Activated T-cell treated with anti-CD3 and anti-CD28 coated beads for 48 hours (primary cell): ENCODE data around the gene NEK6.

Experiments
- DNase-seq: peaks from one replicate; pipeline ENCODE4 v3.0.0-alpha.2; 2020; ENCODE audit warnings: low read depth

Gene NEK6

DNA sequence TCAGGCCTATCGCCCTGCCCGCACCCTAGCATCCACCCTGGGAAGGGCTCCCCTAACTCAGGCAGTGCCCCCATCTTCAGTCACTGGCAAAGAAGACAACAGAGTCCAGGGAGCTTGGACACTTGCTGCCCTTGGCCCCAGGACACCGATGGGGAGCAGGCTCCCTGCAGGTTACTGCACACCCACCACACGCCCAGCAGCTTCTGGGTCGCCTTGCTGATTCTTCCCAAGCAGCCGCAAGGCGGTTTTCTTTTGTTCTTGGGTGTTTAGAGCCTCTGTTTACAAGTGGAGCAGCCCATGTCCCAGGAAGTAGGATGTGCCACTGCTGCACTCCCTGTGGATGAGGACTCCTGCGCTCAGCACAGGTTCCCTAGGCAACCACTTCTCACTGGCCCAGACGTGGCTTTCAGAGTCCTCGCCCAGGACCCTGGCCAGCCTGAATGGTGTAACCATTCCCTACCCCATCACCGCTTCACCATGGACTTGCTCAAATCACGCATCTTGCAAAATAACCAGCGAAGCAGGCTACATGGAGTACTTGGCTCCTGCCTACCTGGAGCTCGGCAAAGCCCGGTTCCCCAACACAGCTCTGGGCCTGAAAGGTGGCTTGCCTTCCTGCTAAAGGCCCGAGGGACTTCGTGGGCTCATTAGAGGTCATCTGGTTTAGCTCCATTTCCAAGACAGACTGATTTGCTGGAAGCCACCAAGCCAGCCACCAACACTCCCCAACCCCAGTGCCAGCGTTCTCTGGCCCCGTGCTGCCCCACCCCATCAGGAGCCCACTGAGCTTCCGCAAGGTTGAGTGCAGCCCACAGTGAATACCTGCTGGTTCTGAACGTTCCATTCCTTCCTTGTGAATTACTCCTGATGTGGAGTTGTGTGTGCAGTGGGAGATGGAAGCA is 97.5 kb downstream of the NEK6 start:
- no peak for DNase-seq

- no peak for DNase-seq
Measured at GRCh38 chr9:124355941-124356744, 98.4 kb downstream of the NEK6 start.

GRCh38 chr9:124356745-124357390 is 99.1 kb downstream of the NEK6 start:
- no peak for DNase-seq

GRCh38 chr9:124357721-124358361 is 100.1 kb downstream of the NEK6 start:
- DNase-seq = no peak

DNA sequence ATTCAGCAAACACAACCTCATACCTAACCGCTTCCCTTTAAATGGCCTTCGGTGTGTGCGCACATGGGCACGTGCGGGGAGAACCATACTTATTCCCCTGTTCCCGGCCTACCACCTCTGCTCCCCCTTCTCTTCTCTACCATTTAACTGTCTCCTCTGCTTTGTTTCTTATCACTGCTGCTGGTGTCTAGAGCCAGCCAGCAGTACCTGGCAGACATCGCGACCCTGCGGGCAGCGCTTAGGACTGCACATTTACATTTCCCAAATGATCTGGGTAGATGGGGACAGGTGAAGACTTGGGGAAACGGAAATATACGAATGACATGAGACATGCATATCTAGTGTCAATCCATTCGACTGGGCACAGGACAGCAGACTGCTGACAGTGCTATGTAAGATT is 100.9 kb downstream of the NEK6 start:
- DNase-seq = no peak

DNA sequence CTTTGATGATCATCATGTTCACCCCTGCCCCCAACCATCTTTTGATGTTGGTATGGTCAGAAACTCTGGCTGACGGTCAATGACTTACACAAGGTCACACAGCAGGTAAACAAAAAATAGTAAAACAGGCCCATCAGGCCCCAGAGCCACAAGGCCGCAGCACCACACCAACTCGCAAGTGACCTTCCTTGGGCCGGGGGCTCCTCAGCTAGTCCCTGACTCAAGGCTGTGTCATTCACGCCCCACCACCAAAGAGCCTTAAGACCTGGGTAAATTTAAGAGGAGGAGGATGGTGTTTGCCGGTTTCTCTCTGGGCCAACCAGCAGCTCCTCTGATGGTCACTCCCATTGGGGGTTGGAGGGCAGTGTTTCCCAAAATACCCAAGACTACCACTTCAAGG is 101.7 kb downstream of the NEK6 start:
- no peak for DNase-seq

- no peak for DNase-seq
Measured at GRCh38 chr9:124359855-124360678, 102.3 kb downstream of the NEK6 start.

DNA sequence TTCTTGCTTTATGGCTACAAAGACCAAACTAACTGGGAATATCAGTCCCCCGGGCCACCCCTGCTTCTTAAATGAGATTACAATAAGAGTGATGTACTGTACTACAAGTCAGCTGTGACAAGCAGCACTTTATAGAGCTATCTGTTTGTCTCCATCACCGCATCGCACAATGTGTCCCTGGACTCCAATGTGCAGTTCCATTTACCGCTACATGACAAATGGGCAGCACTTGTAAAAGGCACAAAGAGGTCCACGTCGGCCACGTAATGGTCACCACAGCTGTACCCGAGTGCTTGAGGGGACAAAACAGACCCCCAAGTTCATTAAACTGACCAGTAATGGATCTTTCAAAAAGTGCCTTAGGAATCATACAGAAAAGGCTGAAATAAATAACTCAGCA is 103.4 kb downstream of the NEK6 start:
- no peak for DNase-seq

GRCh38 chr9:124363326-124364096 is 105.8 kb downstream of the NEK6 start:
- DNase-seq = no peak

GRCh38 chr9:124364141-124364540 is 106.4 kb downstream of the NEK6 start:
- no peak for DNase-seq

DNA sequence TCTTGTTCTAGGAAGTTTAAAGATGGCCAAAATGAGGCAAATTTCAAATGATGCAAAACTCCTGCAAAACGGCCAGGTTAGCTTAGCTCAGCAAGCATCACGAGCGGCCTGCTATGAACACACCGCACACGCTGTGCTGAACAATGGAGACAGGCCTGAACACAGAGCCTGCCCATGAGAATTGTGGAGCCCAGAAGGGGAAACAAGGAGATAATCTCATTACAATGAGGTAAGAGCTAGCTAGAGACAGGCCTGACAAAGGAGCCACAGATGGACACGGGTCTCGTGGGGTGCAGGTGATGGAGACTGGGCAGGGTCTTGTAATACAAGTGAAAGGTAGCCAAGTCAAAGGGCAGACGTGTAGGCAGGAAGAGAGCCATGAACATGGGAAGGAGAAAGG is 107.3 kb downstream of the NEK6 start:
- DNase-seq = no peak

DNA sequence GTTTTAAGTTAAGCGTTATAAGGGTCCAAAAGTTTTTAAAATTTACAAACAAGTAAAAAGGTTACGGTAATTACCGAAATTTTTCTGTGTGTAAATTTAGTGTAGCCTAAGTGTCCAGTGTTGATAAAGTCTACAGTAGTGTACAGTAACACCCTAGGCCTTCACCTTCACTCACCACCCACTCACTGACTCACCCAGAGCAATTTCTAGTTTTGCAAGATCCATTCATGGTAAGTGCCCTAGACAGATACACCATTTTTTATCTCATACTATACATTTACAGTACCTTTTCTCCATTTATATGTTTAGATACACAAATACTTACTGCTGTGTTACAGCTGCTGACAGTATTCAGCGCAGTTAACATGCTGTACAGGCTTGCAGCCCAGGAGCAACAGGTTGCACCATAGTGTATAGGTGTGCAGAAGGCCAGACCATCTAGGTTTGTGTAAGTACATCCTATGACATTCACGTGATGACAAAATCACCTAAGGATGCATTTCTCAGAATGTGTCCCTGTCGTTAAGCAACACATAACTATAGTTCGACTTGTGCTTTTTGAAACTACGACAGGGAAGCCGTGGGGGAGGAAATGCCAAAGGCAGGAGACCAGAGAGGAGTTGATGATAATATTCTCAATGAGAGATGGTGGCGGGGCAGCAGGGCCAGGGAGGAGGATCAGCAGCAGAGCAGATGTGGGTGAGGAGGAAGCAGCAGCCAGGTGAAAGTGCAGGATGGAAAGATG is 108.9 kb downstream of the NEK6 start:
- DNase-seq = no peak

DNA sequence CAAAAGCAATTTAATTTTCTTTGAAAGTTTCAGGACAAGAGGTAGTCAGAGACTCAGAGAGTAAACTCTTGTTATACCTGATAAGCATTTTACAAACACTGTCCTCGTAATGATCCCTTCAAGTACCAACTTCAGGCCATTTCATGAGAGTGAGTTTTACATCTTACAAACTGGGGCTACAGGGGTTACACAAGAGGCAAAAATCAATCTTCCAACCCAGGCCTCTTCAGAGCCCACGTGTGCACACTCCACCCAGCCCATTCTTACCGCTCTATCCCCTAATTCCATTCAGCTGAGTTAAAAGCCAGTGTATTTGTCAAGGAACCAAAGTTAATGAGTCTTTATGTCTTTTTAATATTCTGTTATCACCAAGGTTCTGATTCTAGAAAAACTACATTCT is 110.9 kb downstream of the NEK6 start:
- no peak for DNase-seq

DNA sequence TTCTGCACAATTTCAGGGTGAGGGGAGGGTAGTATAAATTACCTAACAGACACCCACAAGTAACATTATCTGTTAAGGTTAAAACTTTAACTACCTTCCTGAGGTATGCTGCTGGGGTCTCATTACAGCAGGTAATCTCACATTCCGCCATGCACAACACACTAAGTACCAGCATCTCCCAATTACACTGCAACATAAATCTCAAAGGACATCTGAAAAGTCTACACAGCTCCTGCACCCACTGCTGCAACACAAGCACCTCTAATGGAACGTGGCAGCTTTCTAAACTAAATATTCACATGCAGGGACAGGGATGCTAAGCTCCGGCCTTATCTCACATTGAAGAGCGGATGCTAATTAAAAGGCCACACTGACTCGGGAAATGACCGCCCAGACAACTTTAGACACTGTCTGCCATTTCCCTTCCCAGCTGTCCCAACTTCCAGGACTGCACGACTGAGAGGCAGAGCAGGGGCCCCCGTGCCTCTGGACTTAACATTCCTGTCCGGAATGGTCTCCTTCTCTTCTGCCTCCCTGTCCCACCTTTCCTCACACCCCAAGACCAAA is 111.6 kb downstream of the NEK6 start:
- DNase-seq = no peak

DNA sequence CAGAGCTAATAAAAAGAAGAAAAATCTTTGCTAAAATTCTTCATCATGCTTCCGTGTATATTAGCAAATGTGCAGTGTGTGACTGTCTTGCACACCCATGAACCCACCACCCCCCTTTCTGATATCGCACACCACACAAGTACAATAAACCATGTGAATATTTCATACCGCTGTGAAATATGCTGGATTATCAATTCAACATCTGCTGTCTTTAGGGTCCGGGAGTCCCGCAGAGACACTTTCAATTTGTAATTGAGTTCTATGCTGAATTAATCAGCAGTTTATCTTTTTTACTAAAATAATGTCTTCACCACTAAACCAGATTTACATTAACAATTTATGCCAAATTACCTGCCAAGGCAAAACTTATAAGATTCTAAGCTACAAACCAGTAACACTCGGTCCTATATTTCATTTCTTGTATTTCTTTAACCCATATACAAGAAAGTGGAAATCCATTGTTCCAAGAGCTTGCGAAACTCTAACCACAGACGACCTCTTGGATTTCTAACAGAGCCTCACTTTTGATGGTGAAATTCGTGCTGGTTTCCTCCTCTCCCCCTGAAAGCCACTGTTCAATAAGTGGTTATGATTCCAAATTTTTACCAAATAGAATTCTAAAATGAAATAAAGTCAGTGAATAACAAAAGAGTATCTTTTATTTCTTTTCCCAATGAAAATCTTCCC is 113.3 kb downstream of the NEK6 start:
- DNase-seq = no peak

DNA sequence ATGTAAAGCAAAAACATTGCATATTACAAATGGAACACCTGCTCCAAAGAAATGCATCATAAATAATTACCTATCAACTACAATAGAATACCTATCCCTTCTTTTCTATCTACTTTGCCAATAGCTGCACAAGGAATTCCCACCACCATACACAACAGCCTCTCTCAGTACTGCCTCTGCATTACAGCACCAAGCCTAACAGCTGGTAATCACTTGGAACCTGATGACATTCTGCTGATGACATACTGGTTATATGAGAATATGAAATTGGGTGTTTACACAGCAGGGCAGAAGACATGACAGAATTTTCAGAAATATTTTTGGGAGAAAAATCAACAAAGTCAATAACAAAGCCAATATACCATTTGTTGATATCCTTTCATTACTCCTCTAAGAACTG is 114.3 kb downstream of the NEK6 start:
- no peak for DNase-seq

- DNase-seq = no peak
Measured at GRCh38 chr9:124373386-124373785, 115.6 kb downstream of the NEK6 start.

DNA sequence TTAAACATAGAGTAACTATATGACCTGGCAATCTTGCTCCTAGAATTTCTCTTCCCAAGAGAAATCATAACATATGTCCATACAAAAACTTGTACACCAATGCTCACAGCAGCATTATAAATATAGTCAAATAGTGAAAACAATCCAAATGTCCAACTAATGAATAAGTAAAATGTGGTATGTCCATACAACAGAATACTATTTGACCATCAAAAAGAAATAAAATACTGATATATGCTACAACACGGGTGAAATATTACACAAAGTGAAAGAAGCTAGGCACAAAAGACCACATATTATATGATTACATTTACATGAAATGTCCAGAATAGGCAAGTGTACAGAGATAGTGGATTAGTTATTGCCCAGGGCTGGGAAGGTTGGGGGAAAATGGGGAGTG is 116.1 kb downstream of the NEK6 start:
- no peak for DNase-seq

- DNase-seq = no peak
Measured at GRCh38 chr9:124375726-124376125, 118.0 kb downstream of the NEK6 start.
